ENCODE measurements around the gene MUTYH.

MUTYH gene

DNA sequence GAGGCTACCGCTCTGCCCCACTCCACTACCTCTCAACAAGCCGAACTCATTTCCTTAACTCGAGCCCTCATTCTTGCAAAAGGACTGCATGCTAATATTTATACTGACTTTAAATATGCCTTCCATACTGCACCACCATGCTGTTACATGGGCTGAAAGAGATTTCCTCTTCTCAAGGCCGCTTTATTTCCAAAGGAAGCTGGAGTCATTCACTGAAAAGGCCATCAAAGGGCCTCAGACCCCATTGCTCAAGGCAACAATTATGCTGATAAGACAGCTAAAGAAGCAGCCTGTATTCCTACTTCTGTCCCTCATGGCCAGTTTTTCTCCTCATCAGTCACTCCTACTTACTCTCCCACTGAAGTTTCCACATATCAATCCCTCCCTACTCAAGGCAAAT lies 20.5 kb downstream of the MUTYH start:
- no peak for DNase-seq (ENCODE audit: extremely low spot score)
- POLR2A ChIA-PET = interaction anchor here (0.9 kb wide), 1 partner anchor 16 kb away, joined by 3 read pairs; no protein-coding TSS in a partner anchor
- TF ChIP-seq CTCF (IDR thresholded peaks at IDR 0.05; ENCODE audit: control extremely low read depth, extremely low read depth, low read depth, missing control alignments) = no peak
- CTCF ChIA-PET = interaction anchor here (0.9 to 2.5 kb wide), 6 partner anchors 9 to 305 kb away, joined by 3 to 11 read pairs (median 6); no protein-coding TSS in a partner anchor

DNA sequence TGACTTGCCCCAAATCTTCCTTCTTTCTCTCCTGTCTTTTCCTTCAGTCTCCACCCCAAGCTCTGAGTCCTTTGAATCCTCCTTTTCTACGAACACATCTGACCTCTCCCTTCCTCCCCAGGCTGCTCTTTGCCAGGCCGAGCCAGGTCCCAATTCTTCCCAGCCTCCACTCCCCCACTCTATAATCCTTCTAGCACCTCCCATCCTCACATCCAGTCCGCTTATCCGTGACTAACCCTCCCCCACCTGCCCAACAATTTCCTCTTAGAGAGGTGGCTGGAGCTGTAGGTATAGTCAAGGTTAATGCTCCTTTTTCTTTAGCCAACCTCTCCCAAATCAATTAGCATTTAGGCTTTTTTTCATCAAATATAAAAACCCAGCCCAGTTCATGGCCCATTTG lies 23.1 kb downstream of the MUTYH start:
- DNase-seq (ENCODE audit: extremely low spot score) = no peak
- ChIA-PET CTCF (interaction anchor here (1.5 kb wide), 1 partner anchor 10 kb away, joined by 4 read pairs; the partner anchor contains the start of gene HPDL), POLR2A (no interaction called here)
- TF ChIP-seq CTCF (IDR thresholded peaks at IDR 0.05; ENCODE audit: control extremely low read depth, extremely low read depth, low read depth, missing control alignments) = no peak

DNA sequence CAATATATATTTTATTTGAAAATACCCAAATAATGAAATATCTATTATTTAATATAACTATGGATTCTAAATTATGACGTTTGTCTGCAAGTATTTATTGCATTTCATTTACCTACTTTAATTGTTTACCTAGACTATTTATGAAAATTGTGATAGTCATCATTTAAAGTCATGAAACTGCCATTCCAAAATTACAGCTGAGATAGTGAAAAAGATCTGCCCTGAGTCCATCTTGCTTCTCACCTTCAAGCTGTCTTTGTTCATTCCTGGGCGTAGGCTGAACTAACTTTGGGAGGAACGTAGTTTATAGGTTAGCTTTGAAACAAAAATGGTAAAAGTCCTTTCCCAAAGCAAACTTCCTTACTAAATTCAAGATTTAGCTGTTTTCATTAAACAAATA lies 26.0 kb downstream of the MUTYH start:
- POLR2A ChIA-PET = no interaction called here
- TF ChIP-seq CTCF (IDR thresholded peaks at IDR 0.05; ENCODE audit: control extremely low read depth, extremely low read depth, low read depth, missing control alignments) = no peak
- no peak for DNase-seq (ENCODE audit: extremely low spot score)
- CTCF ChIA-PET = interaction anchor here (0.8 to 2.5 kb wide), 4 partner anchors 9 to 300 kb away, joined by 3 to 10 read pairs (median 6); partner anchors contain the start of gene HPDL

- ChIA-PET POLR2A (no interaction called here), CTCF (interaction anchor here (1.1 to 6.9 kb wide), 6 partner anchors 13 to 470 kb away, joined by 3 to 27 read pairs (median 8); partner anchors contain the start of genes MUTYH and TOE1)
- no peak for DNase-seq (ENCODE audit: extremely low spot score)
- no peak for TF ChIP-seq CTCF (IDR thresholded peaks at IDR 0.05; ENCODE audit: control extremely low read depth, extremely low read depth, low read depth, missing control alignments)
Measured at GRCh38 chr1:45306905-45307304, 33.3 kb downstream of the MUTYH start.

DNA sequence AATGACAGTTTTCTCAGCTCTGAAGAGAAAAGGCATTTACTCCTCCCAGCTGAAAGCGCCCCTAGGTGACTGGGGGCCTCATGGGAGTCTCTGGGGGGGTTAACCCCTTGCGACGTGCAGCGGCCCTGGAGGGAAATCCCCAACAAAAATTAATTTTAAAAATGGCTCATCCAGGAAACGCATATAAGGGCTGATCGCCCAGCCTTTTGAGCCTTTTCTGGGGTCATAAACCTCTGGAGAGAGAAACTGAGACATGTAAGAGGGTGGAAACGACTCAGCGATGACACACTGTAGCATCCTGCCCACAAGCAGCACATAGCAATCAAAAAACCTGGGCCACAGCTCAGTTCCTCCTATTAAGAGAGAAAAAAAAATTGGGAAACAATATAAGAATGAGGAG lies 33.9 kb downstream of the MUTYH start:
- POLR2A ChIA-PET = interaction anchor here (0.6 kb wide), 1 partner anchor 253 kb away, joined by 8 read pairs; no protein-coding TSS in a partner anchor
- CTCF ChIA-PET = interaction anchor here (1.2 to 6.9 kb wide), 8 partner anchors 8 to 470 kb away, joined by 3 to 27 read pairs (median 10); partner anchors contain the start of genes MUTYH and TOE1
- TF ChIP-seq CTCF (IDR thresholded peaks at IDR 0.05; ENCODE audit: control extremely low read depth, extremely low read depth, low read depth, missing control alignments) = no peak
- peak; percentile 54 for DNase-seq (ENCODE audit: extremely low spot score)

- CTCF ChIA-PET = interaction anchor here (0.7 to 6.9 kb wide), 14 partner anchors 10 to 575 kb away, joined by 3 to 27 read pairs (median 6); partner anchors contain the start of genes HECTD3, MUTYH, RNU5D-1 and TESK2
- POLR2A ChIA-PET = no interaction called here
- no peak for TF ChIP-seq CTCF (IDR thresholded peaks at IDR 0.05; ENCODE audit: control extremely low read depth, extremely low read depth, low read depth, missing control alignments)
- DNase-seq (ENCODE audit: extremely low spot score) = no peak
Measured at GRCh38 chr1:45305231-45305630, 35.0 kb downstream of the MUTYH start.

Measured in GM10248 (cell line).